ENCODE measurements around the gene PPP2R5A.

GRCh38 chr1:212293579-212293978 is 8.4 kb downstream of the PPP2R5A start:
- TF ChIP-seq CTCF (IDR thresholded peaks at IDR 0.05; ENCODE audit: low read length) (no peak), EZH2phosphoT487 (IDR thresholded peaks at IDR 0.05; ENCODE audit: low read length) (no peak), EZH2 (optimal IDR thresholded peaks at IDR 0.05; ENCODE audit: low read depth, low read length) (no peak)
